Fibroblast of villous mesenchyme (primary cell): ENCODE measurements around the gene ALDH9A1. TPM values are rescaled to one million over a fixed set of nuclear protein-coding genes. Genes with fewer than 3 reads are reported as not detected.

ENCODE experiments used
- DNase-seq: peaks from one replicate; pipeline ENCODE4 v3.0.0-alpha.2; 2010; ENCODE audit warnings: low read depth
- H3K4me3 ChIP-seq: 2 replicates; pipeline ENCODE4 v1.5.1; 2011; ENCODE audit warnings: low read depth, mild to moderate bottlenecking, low read length
- CTCF ChIP-seq: IDR thresholded peaks from 2 replicates; pipeline ENCODE4 v1.5.1; 2012; ENCODE audit warnings: low read depth, mild to moderate bottlenecking, low read length; ENCODE audit not compliant: insufficient read depth
- total RNA-seq: library from RNA; depleted of rRNA; stranded (reverse); fragments of >200 nt; gene quantifications from 2 replicates; pipeline ENCODE4 v1.2.3, GENCODE V29; 2012

ALDH9A1 gene
- total RNA-seq, 1 donor = 105 TPM

DNA sequence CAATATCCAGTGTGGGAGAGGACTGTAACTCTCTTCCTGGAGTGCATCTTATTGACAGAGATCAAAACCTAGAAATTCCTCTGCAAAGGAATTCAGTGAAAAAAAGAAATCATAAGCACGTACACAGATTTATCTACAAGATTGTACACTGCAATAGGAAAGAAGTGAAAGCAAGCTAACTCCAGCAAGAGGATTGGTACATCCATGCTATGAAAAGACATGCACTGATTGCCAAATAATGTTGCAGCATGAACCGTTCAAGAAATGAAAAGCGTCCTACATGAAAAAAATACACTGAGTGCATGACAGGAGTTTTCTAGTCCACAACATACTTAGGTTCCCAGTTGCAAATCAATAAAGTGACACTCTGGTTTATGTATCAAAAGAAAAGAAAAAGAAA, 69.2 kb downstream of the ALDH9A1 start:
- no peak for DNase-seq
- TF ChIP-seq CTCF = no peak
- no peak overlapping the region for H3K4me3 ChIP-seq

DNA sequence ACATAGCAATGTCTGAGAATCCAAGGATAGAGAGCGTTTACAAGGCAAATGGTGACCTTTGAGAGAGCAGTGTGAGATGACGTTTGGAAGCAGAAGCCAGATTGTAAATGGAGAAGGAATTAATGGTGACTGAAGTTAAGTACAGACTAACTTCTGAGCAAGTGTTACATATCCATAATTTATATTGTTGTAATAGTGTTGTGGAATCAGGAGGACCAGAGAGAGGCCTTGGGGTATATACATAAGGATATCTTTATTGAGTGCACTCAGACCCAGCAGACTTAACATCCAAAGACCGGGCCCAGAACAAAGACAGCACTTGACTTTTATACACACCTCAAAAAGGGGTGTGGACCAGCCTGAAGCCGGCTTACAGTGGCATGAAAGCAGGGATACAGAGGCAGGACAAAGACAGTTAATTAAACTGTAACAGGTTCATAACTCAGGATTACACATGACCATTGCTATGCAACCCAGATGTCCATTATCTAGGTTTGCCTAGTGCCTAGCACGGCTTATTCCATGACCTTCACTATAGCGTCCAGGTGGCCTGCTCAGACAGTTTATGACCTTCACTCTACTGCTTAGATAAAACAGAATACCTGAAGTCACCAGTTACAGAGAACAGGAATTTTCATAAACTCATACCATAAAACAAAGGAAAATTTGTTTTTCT, 70.1 kb downstream of the ALDH9A1 start:
- DNase-seq = no peak
- no peak for TF ChIP-seq CTCF

DNA sequence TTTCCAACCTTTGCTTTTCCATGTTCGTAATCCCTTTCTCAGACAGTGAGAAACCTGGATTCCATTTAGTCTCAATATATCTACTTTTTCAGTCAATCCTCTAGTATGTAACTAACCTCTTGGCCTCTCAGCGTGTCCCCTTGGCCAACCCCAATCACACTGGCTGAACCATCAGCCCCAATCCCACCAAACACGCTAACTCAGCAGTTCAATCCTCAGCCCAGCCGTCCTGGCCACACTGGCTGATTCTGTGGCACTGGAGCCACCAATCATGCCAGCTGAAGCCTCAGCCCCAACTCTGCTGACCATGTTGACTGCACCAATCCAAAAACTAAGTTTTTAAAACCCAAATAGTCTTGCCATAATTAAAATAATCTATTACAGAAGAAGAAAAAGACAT, 73.9 kb downstream of the ALDH9A1 start:
- DNase-seq = no peak
- H3K4me3 ChIP-seq = no peak overlapping the region
- TF ChIP-seq CTCF = no peak

More for the DNA sequence above, 70.1 kb downstream of the ALDH9A1 start:
- H3K4me3 ChIP-seq = no peak overlapping the region

GRCh38 chr1:165623624-165624023, 74.7 kb downstream of the ALDH9A1 start:
- TF ChIP-seq CTCF = no peak
- no peak overlapping the region for H3K4me3 ChIP-seq
- no peak for DNase-seq

DNA sequence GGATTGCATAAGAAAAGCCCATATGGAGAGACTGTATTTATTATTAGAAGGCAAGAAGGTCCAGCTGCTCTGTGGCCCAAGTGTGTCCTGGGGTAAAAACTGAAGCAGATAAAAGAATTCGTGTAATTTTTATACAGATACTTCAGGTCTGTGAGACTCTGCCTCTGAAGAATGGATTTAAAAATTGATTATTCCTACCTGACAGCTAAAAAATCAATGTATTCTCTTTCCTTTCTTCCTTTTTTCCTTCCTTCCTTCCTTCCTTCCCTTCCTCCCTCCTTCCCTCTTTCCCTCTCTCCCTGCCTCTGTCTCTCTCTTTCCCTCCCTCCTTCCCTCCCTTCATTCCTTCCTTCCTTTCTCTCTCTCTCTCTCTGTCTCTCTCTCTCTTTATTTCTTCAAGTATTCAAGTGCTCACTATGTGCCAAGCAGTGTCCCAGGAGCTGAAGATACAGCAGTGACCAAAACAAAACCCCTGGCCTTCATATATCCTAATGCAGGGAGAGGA, 78.7 kb downstream of the ALDH9A1 start:
- DNase-seq = no peak
- H3K4me3 ChIP-seq = no peak overlapping the region
- TF ChIP-seq CTCF = no peak

DNA sequence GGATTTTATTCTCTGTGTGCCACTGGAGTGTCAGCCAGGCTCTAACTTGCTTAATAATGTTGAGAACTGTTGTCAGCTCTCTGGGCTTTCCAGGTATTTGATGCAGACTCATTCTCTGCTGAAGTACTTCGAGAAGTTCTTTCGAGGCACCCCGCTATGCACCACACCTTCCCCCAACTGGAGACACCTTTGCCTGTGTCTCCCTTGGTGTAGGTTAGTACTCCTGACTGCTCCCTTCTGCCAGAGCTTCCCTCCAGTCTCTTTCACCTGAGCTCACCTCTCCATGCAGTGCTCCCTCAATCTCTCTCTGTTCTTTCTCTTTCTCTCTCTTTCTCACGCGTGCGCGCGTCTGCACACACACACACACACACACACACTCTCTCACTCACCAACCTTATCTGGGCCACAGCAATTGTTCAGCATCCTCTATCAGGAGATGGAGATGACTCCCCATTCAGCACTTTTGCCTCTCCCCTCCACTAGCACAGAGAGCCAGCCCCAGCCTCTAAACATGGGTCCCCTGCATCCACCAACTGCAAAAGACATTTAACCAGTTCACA, 81.3 kb downstream of the ALDH9A1 start:
- no peak for DNase-seq
- no peak for TF ChIP-seq CTCF
- H3K4me3 ChIP-seq = no peak overlapping the region
